GM13977 (cell line): ENCODE results near the gene CLMN.

ENCODE experiments used
- DNase-seq: peaks from one replicate; pipeline ENCODE4 v3.0.0; 2012; ENCODE audit warnings: low spot score
- in situ Hi-C: fragments of 300-500 bp; cut with MboI; formaldehyde crosslinking; loops from one replicate; pipeline ENCODE4 v1.12.0; 2022; ENCODE audit warnings: low sequenced_read_pairs, low pct_unique_long_range_greater_than_20kb, mixed read lengths, inconsistent platforms; ENCODE audit not compliant: unreplicated experiment
- TF ChIP-seq, protein P1 (sequence below): IDR thresholded peaks from 2 replicates; pipeline ENCODE4 v1.5.1; 2012; ENCODE audit warnings: mild to moderate bottlenecking, control low read depth; ENCODE audit not compliant: insufficient read depth; ENCODE audit errors: extremely low read depth, missing control alignments

The CLMN gene

DNA sequence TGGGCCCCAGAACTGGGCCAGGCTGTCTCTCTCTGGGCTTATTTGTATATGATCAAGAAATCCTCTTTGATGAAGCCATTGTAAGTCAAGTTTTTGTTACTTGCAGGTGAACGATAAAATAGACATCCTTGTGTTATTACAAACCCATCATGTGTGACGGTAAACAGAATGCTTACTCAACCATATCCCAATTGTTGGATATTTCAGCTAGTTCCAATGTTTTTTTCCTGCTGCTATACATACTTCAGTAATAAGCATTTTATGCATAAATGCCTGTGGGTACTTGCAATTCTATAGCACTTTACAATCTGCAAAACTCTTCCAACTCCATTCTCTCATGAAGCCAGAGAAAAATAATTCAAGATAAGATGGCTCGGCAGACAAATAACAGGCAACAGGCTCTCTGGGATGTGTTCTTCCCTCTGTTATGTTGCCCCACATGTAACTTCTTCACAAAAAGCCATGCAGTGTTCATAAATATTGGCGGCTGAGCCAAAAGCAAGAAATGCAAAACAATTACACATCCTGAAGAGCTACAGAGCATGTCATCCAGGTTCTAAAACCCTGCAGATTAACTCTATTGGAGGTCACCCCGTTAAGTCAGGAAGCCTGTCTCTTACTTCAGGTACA, 69.5 kb downstream of the CLMN start:
- TF ChIP-seq, protein P1, sequence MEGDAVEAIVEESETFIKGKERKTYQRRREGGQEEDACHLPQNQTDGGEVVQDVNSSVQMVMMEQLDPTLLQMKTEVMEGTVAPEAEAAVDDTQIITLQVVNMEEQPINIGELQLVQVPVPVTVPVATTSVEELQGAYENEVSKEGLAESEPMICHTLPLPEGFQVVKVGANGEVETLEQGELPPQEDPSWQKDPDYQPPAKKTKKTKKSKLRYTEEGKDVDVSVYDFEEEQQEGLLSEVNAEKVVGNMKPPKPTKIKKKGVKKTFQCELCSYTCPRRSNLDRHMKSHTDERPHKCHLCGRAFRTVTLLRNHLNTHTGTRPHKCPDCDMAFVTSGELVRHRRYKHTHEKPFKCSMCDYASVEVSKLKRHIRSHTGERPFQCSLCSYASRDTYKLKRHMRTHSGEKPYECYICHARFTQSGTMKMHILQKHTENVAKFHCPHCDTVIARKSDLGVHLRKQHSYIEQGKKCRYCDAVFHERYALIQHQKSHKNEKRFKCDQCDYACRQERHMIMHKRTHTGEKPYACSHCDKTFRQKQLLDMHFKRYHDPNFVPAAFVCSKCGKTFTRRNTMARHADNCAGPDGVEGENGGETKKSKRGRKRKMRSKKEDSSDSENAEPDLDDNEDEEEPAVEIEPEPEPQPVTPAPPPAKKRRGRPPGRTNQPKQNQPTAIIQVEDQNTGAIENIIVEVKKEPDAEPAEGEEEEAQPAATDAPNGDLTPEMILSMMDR = no peak
- in situ Hi-C loops = no loop called here
- no peak for DNase-seq

DNA sequence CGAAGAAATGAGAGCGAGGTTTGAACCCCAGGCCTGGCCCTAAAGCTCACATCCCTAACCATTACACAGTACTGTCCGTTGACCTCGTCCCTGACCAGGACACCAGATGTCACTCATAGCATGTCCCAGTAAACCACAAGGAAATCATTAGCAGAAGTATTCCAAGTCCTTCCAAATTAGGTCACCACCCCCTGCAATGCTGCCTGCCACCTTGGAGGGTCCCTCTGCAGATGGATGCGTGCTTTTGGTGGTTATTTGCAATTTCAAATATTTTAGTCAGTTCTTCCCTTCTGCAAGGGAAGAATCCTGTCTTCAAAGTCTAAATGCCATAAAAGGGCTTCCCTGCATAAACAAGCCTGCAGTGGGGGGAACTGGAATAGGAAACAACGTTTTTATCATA, 71.3 kb downstream of the CLMN start:
- TF ChIP-seq, protein P1 = no peak
- DNase-seq = no peak
- in situ Hi-C loops = no loop called here

DNA sequence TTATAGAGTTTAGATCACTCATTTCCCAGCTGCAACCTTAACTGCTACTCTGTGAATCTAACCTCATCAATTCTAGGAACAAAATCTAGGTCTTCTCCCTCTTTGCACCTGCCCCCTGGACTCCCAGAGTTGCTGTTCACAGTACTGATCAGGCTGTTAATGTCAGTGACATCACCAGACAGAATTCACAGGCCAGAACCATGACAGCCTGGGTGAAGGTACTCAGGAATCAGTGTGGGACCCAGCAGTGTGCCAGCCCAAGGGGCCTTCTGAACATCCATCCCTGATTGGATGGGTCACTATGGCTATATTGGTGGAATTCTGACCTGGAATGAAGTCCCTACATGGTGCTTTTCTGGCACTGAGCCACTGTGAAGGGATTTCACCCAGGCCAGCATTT, 72.8 kb downstream of the CLMN start:
- in situ Hi-C loops = no loop called here

DNA sequence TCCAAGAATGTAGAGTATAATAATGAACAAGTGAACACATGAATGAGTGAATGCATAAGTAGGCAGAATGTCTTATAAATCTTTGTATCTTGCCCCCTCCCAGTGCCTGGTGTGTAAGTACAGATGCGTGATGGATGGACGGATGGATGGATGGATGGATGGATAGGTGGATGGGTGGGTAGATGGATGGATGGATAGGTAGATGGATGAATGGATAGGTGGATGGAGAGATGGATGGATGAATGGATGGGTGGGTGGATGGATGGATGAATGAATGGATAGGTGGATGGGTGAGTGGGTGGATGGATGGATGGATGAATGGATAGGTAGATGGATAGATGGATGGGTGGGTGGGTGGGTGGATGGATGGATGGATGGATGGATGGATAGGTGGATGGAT, 74.4 kb downstream of the CLMN start:
- DNase-seq = no peak
- in situ Hi-C loops = no loop called here
- TF ChIP-seq, protein P1 = no peak

More for the DNA sequence above, 72.8 kb downstream of the CLMN start:
- TF ChIP-seq, protein P1 = no peak
- no peak for DNase-seq

DNA sequence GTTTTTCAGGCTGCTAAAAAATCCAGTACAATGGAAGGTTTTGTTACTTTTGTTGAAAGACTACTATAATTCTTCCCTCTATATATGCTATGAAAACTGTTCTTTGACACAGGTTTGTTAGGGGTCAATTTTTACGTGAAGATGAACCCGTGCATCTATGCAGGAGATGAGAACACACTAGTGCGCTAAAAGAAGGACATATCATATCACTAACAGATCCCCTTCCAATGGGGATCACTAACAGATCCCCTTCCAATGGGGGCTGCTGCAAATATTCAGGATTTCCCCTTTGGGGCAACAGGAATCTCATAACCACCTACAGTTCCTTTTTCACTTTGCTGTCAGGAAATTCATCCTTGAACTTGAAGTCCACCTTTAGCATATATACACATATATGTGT, 75.1 kb downstream of the CLMN start:
- in situ Hi-C loops = no loop called here
- no peak for DNase-seq
- TF ChIP-seq, protein P1 = no peak

DNA sequence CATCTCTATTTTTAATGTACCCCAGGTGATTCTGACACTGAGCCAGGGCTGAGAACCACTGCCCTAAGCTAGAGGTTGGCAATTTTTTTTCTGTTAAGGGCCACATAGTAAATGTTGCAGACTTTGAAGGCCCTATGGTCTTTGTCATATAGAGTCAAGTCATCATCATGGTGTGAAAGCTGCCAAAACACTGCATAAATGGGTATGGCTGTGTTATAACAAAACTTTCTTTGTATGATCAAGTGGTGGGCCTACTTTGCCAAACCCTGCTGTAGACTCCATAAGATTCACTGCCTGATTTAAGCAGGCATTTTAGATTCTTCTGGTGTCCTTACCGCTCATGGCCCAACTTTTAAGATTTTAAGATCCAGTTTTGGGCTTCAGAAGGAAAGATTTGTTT, 76.8 kb downstream of the CLMN start:
- in situ Hi-C loops = no loop called here
- TF ChIP-seq, protein P1 = no peak
- no peak for DNase-seq
